ENCODE results near the gene FHDC1. TPM values are rescaled to one million over a fixed set of nuclear protein-coding genes. Genes with fewer than 3 reads are reported as not detected.

The FHDC1 gene
- total RNA-seq, 1 experiment from 2014 or later, result 18.1 TPM

- no peak overlapping the region for H3K27ac Mint-ChIP-seq
- H3K4me1 Mint-ChIP-seq, result peaks cover 33% of the 10 kb centered on the region
- H3K27me3 Mint-ChIP-seq (ENCODE audit: low read depth), result peaks cover 3% of the 10 kb centered on the region; the same call in 1 of the 2 replicates
- ChIA-PET POLR2A (no interaction called here), CTCF (no interaction called here)
- H3K9me3 Mint-ChIP-seq, result no peaks in the 10 kb centered on the region; the same call in 1 of the 2 replicates
- ATAC-seq (no peak), DNase-seq (ENCODE audit: low spot score) (no peak)
- no peak overlapping the region for H3K4me3 Mint-ChIP-seq
- H3K36me3 Mint-ChIP-seq, result no peaks in the 10 kb centered on the region
- TF ChIP-seq, protein P1, sequence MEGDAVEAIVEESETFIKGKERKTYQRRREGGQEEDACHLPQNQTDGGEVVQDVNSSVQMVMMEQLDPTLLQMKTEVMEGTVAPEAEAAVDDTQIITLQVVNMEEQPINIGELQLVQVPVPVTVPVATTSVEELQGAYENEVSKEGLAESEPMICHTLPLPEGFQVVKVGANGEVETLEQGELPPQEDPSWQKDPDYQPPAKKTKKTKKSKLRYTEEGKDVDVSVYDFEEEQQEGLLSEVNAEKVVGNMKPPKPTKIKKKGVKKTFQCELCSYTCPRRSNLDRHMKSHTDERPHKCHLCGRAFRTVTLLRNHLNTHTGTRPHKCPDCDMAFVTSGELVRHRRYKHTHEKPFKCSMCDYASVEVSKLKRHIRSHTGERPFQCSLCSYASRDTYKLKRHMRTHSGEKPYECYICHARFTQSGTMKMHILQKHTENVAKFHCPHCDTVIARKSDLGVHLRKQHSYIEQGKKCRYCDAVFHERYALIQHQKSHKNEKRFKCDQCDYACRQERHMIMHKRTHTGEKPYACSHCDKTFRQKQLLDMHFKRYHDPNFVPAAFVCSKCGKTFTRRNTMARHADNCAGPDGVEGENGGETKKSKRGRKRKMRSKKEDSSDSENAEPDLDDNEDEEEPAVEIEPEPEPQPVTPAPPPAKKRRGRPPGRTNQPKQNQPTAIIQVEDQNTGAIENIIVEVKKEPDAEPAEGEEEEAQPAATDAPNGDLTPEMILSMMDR (IDR thresholded peaks at IDR 0.05), result no peak
- TF ChIP-seq ESRRA (CRISPR knock-in tag; IDR thresholded peaks at IDR 0.05; ENCODE audit: borderline replicate concordance), result no peak
- no peak for TF ChIP-seq ZNF317 (CRISPR knock-in tag; IDR thresholded peaks at IDR 0.05; ENCODE audit: borderline replicate concordance, low read depth)
- no peak for TF ChIP-seq TEAD1 (CRISPR knock-in tag; IDR thresholded peaks at IDR 0.05)
- TF ChIP-seq AFF4 (CRISPR knock-in tag; IDR thresholded peaks at IDR 0.05; ENCODE audit: borderline replicate concordance), result no peak
- TF ChIP-seq NR2C2 (CRISPR knock-in tag; IDR thresholded peaks at IDR 0.05), result no peak
- no peak for TF ChIP-seq ZBTB21 (CRISPR knock-in tag; IDR thresholded peaks at IDR 0.05; ENCODE audit: borderline replicate concordance)
- TF ChIP-seq NFATC4 (CRISPR knock-in tag; IDR thresholded peaks at IDR 0.05), result no peak
- TF ChIP-seq, protein P2, sequence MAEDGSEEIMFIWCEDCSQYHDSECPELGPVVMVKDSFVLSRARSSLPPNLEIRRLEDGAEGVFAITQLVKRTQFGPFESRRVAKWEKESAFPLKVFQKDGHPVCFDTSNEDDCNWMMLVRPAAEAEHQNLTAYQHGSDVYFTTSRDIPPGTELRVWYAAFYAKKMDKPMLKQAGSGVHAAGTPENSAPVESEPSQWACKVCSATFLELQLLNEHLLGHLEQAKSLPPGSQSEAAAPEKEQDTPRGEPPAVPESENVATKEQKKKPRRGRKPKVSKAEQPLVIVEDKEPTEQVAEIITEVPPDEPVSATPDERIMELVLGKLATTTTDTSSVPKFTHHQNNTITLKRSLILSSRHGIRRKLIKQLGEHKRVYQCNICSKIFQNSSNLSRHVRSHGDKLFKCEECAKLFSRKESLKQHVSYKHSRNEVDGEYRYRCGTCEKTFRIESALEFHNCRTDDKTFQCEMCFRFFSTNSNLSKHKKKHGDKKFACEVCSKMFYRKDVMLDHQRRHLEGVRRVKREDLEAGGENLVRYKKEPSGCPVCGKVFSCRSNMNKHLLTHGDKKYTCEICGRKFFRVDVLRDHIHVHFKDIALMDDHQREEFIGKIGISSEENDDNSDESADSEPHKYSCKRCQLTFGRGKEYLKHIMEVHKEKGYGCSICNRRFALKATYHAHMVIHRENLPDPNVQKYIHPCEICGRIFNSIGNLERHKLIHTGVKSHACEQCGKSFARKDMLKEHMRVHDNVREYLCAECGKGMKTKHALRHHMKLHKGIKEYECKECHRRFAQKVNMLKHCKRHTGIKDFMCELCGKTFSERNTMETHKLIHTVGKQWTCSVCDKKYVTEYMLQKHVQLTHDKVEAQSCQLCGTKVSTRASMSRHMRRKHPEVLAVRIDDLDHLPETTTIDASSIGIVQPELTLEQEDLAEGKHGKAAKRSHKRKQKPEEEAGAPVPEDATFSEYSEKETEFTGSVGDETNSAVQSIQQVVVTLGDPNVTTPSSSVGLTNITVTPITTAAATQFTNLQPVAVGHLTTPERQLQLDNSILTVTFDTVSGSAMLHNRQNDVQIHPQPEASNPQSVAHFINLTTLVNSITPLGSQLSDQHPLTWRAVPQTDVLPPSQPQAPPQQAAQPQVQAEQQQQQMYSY (CRISPR knock-in tag; IDR thresholded peaks at IDR 0.05), result no peak
- TF ChIP-seq, protein P3, sequence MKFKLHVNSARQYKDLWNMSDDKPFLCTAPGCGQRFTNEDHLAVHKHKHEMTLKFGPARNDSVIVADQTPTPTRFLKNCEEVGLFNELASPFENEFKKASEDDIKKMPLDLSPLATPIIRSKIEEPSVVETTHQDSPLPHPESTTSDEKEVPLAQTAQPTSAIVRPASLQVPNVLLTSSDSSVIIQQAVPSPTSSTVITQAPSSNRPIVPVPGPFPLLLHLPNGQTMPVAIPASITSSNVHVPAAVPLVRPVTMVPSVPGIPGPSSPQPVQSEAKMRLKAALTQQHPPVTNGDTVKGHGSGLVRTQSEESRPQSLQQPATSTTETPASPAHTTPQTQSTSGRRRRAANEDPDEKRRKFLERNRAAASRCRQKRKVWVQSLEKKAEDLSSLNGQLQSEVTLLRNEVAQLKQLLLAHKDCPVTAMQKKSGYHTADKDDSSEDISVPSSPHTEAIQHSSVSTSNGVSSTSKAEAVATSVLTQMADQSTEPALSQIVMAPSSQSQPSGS (CRISPR knock-in tag; IDR thresholded peaks at IDR 0.05; ENCODE audit: borderline replicate concordance, low read depth), result no peak
- no peak for TF ChIP-seq KAT7 (CRISPR knock-in tag; IDR thresholded peaks at IDR 0.05; ENCODE audit: borderline replicate concordance)
- TF ChIP-seq JUN (CRISPR knock-in tag; IDR thresholded peaks at IDR 0.05), result no peak
- TF ChIP-seq, protein P4, sequence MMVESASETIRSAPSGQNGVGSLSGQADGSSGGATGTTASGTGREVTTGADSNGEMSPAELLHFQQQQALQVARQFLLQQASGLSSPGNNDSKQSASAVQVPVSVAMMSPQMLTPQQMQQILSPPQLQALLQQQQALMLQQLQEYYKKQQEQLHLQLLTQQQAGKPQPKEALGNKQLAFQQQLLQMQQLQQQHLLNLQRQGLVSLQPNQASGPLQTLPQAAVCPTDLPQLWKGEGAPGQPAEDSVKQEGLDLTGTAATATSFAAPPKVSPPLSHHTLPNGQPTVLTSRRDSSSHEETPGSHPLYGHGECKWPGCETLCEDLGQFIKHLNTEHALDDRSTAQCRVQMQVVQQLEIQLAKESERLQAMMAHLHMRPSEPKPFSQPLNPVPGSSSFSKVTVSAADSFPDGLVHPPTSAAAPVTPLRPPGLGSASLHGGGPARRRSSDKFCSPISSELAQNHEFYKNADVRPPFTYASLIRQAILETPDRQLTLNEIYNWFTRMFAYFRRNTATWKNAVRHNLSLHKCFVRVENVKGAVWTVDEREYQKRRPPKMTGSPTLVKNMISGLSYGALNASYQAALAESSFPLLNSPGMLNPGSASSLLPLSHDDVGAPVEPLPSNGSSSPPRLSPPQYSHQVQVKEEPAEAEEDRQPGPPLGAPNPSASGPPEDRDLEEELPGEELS (CRISPR knock-in tag; IDR thresholded peaks at IDR 0.05), result no peak
- TF ChIP-seq ETV6 (CRISPR knock-in tag; IDR thresholded peaks at IDR 0.05), result no peak
- TF ChIP-seq GABPB1 (CRISPR knock-in tag; IDR thresholded peaks at IDR 0.05), result no peak
- TF ChIP-seq, protein P5, sequence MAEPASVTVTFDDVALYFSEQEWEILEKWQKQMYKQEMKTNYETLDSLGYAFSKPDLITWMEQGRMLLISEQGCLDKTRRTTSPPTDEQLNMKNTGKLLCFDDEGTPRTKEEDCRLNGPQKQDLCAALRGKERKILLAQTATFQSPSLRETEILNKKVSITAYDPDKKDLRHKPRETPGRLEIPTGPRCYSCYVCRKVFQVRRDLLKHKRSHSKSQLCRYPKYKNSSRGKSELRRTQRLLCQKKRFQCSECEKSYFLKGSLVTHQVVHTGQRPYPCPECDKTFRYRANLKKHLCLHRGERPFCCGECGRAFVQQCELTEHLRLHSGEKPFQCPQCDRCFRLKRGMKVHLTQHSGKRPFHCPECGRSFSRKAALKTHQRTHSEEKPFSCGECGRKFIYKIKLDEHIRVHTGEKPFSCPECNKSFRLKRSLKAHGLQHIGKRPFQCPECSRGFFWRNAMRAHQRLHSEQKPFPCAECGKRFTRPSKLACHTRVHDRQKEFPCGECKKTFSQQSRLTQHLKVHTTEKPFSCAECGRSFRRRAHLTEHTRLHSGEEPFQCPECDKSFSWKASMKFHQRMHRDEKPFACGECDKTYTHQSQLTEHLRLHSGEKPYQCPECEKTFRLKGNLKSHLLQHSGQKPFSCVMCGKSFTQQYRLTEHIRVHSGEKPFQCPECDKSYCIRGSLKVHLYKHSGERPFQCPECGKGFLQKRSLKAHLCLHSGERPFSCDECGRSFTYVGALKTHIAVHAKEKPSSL (CRISPR knock-in tag; conservative IDR thresholded peaks at IDR 0.05), result no peak
- no peak for TF ChIP-seq RORB (CRISPR knock-in tag; IDR thresholded peaks at IDR 0.05)
- TF ChIP-seq ZNF263 (CRISPR knock-in tag; IDR thresholded peaks at IDR 0.05; ENCODE audit: low read depth), result no peak
- TF ChIP-seq ZNF121 (CRISPR knock-in tag; IDR thresholded peaks at IDR 0.05), result no peak
- TF ChIP-seq, protein P6, sequence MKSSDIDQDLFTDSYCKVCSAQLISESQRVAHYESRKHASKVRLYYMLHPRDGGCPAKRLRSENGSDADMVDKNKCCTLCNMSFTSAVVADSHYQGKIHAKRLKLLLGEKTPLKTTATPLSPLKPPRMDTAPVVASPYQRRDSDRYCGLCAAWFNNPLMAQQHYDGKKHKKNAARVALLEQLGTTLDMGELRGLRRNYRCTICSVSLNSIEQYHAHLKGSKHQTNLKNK (CRISPR knock-in tag; IDR thresholded peaks at IDR 0.05), result no peak
Observed at GRCh38 chr4:153020457-153020856, 84.3 kb downstream of the FHDC1 start.

All from WTC11 (cell line).